Stimulated activated CD4-positive, alpha-beta T cell treated with anti-CD3 and anti-CD28 coated beads, Interleukin-2, amount 100 ng/mL, for 24 hours (primary cell): Measurements from ENCODE around the gene OMP.

Experiments used
- DNase-seq, 2 donors: peaks; one replicate each; pipeline ENCODE4 v3.0.0-alpha.2; 2020

OMP gene

DNA sequence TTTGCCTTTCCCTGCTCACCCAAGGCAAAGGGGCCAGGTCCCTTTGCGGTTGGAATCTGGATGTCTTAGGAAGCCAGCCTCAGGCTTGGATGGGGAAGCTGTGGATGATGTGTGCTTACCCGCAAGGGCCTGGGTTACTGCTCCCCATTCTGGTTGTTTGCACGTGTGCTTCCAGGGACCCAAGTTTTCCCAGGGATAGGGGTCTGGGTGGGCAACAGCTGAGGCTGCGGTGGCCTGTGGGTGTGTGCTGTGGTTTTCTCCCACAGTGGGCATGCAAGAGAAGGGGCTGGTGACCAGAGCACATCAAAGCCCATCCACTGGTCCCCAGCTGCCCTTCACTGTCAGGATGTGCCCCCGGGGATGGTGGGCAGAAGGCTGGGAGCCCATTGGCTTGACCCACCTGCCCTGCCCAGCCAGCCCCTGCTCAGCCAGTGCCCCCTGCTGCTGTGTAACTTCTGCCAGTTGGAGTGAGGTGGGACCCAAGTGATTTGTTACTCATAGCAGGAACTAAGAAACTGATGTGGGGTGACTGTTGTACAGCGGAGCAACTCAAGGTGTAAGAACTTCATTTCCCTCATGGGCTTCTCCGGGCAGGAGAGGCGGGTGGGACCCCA lies 32.6 kb upstream of the OMP start:
- DNase-seq, result no peak

DNA sequence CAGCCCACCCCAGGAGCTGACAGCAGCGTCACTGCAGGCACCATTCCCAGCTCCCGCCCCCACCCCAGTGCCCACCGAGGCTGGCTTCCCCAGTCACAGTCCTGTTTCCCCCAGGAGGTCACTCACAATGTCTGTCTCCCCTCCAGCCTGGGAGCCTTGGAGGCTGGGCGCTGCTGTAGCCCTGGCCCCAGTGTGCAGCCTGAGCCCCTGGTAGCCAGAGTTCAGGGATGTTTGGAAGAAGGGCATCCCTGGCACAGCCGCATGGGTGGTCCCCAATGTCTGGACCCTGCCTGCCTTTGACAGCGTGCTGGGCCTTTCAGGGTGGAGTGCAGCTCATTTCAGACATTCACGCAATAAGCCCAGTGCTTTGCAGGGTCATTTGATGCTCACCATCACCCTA lies 31.6 kb upstream of the OMP start:
- no peak for DNase-seq

- DNase-seq, result no peak
Measured at GRCh38 chr11:77071671-77072605, 30.7 kb upstream of the OMP start.

DNA sequence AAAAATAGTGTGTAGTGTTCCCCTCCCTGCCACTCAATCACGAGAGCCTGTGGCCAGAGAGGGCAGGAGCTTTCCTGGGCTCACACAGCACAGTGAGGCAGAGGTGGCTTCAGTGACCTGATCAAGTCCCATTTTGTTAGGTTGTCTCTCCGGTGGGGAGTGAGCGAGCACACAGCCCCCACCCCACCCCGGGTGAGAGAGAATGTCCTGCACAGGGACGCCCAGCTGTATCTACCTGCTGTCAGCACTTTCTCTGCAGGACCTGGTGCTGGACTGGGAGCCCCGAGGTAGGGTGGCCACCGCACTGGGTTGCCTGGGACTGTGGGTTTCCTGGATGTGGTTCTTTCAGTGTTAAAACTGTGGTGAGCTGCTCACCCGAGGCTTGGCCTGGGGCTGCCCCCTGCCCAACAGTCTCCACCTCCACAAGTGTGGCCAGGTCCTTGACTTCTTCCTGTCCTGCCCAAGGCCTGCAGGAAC lies 29.8 kb upstream of the OMP start:
- no peak for DNase-seq

- no peak for DNase-seq
Measured at GRCh38 chr11:77073328-77074001, 29.2 kb upstream of the OMP start.

DNA sequence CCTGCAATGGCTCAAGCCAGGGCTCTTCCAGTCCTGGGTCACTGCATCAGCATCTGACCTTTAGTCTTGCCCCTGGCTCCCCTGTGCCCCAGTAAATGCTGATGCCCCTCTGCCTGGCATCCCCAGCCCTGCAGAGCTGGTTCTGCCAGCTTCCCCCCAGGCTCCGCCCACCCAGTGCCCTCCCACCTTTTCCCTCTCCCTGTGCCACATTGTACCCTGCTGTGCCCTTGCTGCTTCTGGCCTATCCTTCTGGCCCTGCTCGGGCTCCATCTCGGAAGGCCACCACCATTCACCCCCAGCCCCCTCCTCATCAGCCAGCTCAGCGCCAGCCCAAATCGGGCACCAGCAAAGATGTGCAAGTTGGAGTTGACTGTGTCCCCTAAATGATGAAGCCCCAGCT lies 28.4 kb upstream of the OMP start:
- DNase-seq, result no peak

- DNase-seq, result no peak
Measured at GRCh38 chr11:77074626-77075221, 27.9 kb upstream of the OMP start.

DNA sequence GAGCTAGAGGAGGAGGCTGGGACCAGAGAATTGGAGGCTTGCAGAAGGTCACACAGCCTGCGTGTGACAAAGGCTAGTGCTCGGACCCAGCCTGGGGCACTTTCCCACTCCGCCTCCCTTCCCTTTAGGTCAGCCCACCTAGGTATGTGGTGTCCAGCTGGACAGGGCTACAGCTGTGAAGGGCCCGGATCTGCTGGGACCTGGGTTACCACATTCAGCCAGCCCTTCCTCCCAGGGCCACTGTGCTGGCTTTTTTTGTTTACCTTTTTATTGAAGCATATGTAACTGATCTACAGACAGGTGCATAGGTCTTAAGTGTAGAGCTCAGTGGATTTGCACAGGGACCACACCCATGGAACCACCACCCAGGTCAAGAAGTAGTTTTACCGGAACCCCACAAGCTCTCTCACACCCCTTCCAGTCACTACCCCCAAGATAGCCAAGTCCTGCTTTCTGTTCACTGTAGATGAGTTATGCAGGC lies 27.2 kb upstream of the OMP start:
- DNase-seq, result no peak

DNA sequence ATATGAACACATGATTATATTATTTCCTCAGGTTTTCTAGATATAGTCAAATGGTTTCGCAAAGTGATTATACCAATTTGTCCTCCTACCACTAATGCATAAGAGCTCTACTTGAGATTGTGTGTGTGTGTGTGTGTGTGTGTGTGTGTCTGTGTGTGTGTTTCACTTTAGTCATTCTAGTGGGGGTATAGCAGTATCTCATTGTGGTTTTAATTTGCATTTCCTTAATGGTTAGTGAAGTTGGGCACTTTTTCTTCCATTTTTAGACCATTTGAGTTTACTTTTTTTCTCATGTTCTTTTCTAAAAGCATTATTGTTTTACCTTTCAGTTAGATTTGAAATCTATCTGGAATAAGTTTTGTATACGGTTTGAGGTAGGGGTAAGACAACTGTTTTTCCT lies 23.0 kb upstream of the OMP start:
- no peak for DNase-seq

DNA sequence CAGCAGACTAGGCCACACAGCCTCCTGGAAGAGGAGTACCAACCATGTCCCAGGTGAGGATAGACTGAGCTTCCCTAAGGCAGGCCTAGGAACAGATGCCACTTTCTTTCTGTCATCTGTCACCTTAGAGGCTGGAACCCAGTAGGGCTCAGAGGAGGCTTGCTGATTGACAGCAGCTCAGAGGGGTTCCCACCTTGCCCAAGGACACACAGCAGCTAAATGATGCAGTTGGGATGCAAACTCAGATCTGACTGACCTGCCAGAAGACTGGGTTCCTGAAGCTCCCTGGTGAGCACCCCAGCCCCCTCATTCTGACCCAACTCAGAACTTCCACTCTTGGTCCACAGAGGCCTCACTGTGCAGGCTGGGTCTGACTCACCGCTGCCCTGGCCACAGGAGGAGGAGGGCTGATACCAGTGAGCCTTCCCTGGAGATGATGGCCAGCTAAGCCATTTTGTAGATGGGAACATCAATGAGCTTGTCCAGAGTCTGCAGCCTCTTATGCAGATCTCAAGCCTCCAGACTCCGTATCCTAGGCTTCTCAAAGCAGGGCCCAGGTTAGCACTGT lies 21.9 kb upstream of the OMP start:
- no peak for DNase-seq

GRCh38 chr11:77081381-77081851 lies 21.2 kb upstream of the OMP start:
- no peak for DNase-seq

DNA sequence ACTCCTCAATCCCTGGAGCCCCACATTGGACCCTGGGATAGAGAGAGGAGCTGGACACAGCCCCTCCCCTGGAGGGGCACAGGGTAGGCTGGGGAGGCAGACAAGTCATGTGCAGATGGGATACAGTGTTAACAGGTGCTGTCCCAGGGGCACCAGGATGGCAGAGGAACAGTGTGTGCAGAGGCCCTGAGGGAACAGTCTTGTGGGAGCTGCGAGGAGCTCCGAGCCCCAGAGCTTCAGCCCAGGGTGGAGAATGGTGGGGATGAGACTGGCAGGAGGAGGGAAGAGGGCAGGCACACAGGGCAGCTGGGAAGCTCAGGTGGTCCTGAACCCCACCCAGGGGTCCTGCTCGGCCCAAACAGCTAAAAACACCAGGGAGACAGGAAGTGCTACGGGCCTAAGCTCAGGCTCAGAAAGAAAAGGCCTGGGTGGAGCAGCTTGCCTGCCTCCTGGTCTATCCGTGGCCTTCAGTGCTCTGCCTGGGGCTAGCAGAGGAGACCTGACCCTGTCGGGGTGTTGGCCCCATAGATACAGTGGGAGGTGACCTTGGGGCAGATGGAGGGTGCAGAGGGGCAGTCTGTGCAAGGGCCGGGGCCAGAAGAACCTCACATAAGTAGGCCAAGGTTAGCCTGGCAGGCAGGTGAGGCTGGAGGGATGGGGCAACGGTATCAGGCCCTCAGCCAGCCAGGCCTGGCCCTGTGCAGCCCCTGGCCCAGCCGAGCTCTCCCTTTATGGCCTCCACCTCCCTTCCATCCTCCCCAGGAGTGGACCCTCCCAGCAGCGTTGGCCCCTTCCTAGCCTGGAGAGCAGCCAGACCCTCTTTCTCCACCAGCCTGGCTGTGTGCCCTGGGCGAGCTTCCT lies 20.4 kb upstream of the OMP start:
- no peak for DNase-seq

- peak; percentile 49 to 51 for DNase-seq
Measured at GRCh38 chr11:77082838-77083565, 19.6 kb upstream of the OMP start.

DNA sequence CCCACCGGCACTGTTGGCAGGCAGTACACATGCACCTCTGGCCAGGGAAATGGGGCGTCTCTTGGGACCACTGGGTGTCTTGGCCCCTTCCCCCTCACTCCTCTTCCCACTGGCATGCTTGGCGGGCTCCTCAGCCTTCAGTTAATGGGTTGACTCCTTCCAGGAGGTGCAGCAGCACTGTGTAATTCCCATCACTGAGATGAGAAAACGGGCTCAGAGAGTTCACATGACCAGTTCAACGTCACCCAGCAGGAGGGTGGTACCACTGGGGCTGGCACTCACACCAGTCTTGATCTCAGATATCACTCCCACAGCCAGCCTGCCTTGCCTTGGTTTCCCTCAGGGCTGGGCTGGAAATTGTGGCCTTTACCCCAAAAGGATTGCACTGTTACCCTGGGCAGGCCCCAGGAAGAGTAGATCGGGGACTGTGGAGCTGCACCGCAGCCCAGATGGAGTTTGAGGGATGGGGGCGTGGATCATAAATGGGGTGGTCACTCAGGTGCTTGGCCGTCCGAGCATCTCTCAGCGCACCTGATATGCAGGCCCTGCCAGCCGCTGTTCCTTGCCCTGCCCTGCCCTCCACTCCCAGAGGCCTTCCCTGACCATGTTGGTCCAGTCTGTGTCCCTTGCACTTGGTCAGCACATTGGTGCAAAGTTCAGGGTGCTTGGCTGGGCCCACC lies 18.9 kb upstream of the OMP start:
- no peak for DNase-seq

GRCh38 chr11:77084581-77085191 lies 18.0 kb upstream of the OMP start:
- no peak for DNase-seq

DNA sequence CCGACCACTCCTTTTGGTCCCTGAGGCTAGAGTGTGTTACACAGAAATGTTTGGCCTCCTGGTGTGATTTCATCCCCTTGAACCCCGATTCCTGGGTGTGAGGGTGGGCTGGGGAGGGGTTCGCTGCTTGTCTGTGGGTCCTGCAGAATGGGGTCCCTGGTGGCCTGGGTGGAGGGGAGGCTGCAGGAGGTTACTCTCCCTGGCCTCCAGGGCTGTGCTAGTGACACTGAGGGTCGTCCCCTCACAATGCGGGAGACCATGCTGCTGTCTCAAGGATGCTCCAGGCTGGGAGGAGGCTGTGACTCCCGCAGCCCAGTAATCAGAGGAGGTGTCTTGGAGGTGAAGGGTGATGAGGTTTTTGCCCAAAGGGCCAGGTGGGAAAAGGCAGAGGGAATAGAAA lies 17.0 kb upstream of the OMP start:
- DNase-seq, result no peak

DNA sequence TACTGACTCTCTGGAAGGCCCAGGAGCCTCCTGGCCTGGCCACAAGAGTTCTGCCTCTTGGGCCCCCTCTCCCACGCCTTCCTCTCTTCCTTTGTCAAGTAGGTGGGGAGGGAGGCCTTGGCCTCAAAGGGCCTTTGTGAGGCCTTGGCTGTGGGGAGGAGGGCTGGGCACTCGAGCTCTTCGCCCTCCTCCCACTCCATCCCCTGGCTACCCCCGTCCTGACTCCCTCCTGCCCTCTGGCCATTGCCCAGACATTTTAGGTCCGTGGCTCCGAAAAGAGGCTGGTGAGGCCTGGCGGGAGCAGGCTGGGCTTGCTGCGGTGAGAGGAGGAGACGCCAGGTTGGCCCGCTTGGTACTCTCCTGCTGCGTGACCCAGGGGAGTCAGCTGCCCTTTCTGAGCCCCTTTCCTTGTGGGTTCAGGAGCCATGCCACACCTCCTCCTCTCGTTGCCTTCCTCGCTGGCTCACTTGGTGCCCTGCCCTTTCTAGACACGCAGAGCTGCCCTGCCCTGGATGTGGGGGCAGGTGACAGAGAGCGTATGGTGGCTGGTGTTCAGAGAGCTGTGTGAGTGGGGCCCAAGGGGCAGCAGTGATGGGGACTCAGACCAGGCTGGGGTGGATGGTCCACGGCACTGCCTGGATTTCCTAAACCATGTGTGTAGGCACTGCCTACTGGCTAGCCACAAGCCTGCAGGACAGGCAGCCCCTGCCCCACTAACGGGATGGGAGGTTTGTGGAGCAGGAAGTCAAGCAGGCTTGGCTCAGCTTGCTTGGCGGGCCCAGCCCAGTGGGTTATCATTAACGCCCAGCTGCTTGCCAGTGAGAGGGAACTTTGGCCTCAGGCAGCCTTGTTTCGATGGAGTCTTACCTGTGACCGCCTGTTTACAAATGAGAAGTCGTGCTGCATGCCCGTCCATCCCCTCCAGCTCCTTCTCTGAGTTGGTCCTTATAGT lies 15.8 kb upstream of the OMP start:
- no peak for DNase-seq

GRCh38 chr11:77087723-77088225 lies 14.9 kb upstream of the OMP start:
- no peak for DNase-seq
